ENCODE measurements around the gene QPCT.

DNA sequence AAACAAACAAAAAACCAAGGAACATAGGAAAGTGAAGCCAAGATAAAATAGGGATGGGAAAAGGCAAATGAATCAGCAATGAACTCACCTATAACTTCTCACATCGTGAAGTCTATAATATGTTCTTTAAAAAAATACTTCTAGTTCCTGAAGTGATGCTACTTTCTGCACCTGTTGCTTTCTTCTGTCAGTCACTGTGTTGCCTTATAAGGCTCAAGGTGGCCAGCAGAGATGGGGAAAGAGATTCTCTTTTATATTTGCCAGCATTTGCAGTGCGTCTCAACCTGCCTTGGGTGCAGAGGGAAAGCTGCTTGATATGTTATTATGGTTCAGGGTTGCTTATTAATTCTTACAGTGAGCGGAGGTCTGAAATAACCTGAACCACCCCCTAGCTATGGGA is 14.0 kb downstream of the QPCT start:
- TF ChIP-seq SP1 (CRISPR knock-in tag; conservative IDR thresholded peaks at IDR 0.05): no peak
- TF ChIP-seq CTCF (IDR thresholded peaks at IDR 0.05): no peak
- TF ChIP-seq E2F5 (CRISPR knock-in tag; IDR thresholded peaks at IDR 0.05): no peak
- TF ChIP-seq KAT7 (CRISPR knock-in tag; IDR thresholded peaks at IDR 0.05; ENCODE audit: borderline replicate concordance): no peak
- no peak for TF ChIP-seq TEAD4 (CRISPR knock-in tag; IDR thresholded peaks at IDR 0.05)
- no peak for TF ChIP-seq MAX (CRISPR knock-in tag; IDR thresholded peaks at IDR 0.05)
- no peak for TF ChIP-seq NR3C1 (CRISPR knock-in tag; conservative IDR thresholded peaks at IDR 0.05; ENCODE audit: low read depth)
- no peak for TF ChIP-seq SOX15 (CRISPR knock-in tag; IDR thresholded peaks at IDR 0.05)
- no peak for TF ChIP-seq IRF2 (CRISPR knock-in tag; IDR thresholded peaks at IDR 0.05; ENCODE audit: borderline replicate concordance, low read depth)
- no peak for TF ChIP-seq JUN (CRISPR knock-in tag; IDR thresholded peaks at IDR 0.05)
